ENCODE results near the gene RABGAP1L. TPM values are rescaled to one million over a fixed set of nuclear protein-coding genes. Genes with fewer than 3 reads are reported as not detected.
A peak's percentile ranks its signal among the peaks of the same experiment; 100 is the strongest.

RABGAP1L gene
- 4.6 TPM for polyA plus RNA-seq (2013, experiment 1 of 2)
- polyA plus RNA-seq (2013, experiment 2 of 2) = 5.3 TPM

GRCh38 chr1:174159252-174160108 lies at the start of gene RABGAP1L:
Gene RABGAP1L, plus strand, starts transcription at chr1:174159520.
- Histone ChIP-seq H3K27me3 (ENCODE audit: control insufficient read depth in 3 of 3, insufficient read depth in 3 of 3, low read depth in 1 of 3, low read length in 3 of 3) (peaks cover 0 to 9% (median 0%) of the 10 kb centered on the region in 3 experiments), H2BK120ac (ENCODE audit: low read depth, low read length) (peak within 1 kb of the TSS; percentile 91), H3K4me3 (ENCODE audit: low read length in 2 of 2) (peak within 1 kb of the TSS; percentile 92), H3K4ac (ENCODE audit: low read length) (no peak within 1 kb of the TSS), H2BK15ac (ENCODE audit: low read length) (peak within 1 kb of the TSS; percentile 94), H4K91ac (ENCODE audit: low read depth, low read length, poor library complexity) (no peak within 1 kb of the TSS), H3K18ac (ENCODE audit: low read length) (peak within 1 kb of the TSS; percentile 97), H2BK5ac (ENCODE audit: low read length) (no peak within 1 kb of the TSS), H3K14ac (ENCODE audit: low read length) (peak within 1 kb of the TSS; percentile 82), H3K79me1 (ENCODE audit: low read depth, low read length) (no peaks in the 10 kb centered on the region), H3K23ac (ENCODE audit: low read depth, low read length, poor library complexity) (peak within 1 kb of the TSS; percentile 99), H4K8ac (ENCODE audit: low read depth, low read length) (no peak within 1 kb of the TSS), H3K36me3 (replicated peaks in 1 of 2; ENCODE audit: control insufficient read depth in 2 of 2, insufficient read depth in 2 of 2, low read length in 2 of 2) (no peaks in the 10 kb centered on the region), H3K27ac (replicated peaks; ENCODE audit: low read length) (peak within 1 kb of the TSS; percentile 88), H2AFZ (ENCODE audit: low read length) (peak within 1 kb of the TSS; percentile 100), H2BK12ac (ENCODE audit: low read length) (peak within 1 kb of the TSS; percentile 10), H3K4me2 (ENCODE audit: insufficient read depth, low read length, poor library complexity, severe bottlenecking) (peak within 1 kb of the TSS; percentile 95), H3K4me1 (ENCODE audit: control insufficient read depth in 2 of 2, insufficient read depth in 1 of 2, low read depth in 1 of 2, low read length in 2 of 2) (peaks cover 2 to 6% of the 10 kb centered on the region in 2 donors), H3K9ac (ENCODE audit: low read depth, low read length, poor library complexity) (peak within 1 kb of the TSS; percentile 95), H3K9me3 (replicated peaks in 1 of 2; ENCODE audit: control insufficient read depth in 2 of 2, insufficient read depth in 1 of 2, low read depth in 1 of 2, low read length in 2 of 2) (no peaks in the 10 kb centered on the region), H2AK5ac (ENCODE audit: low read depth, low read length) (no peak within 1 kb of the TSS)
- DNase-seq (ENCODE audit: low spot score) = peak; percentile 92
- WGBS, 2 donors (ENCODE audit: extremely low coverage in 2 of 2, insufficient read length in 2 of 2, insufficient replicate concordance in 1 of 2) = no CpG with 5 or more reads among the region's 98 CpGs

DNA sequence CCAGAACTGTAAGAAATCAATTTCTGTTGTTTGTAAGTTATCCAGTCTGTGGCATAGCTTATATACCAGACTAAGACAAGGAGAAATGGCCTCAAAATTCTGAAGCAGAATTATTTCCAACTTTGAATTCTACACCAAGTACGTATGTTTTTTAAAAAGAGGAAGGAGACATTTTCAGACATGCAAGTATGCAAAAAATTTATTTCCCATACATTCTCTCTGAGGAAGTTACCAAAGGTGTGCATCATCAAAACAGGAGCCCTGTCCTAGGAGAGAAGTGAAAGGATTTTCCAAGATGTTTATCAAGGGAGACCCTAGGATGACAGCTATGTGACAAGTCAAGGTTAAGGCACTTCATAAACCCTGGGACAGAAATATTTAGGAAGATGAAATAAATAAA lies 49.3 kb upstream of the RABGAP1L start:
- Histone ChIP-seq H3K4me2 (ENCODE audit: insufficient read depth, low read length, poor library complexity, severe bottlenecking) (no peak overlapping the region), H2BK12ac (ENCODE audit: low read length) (no peak overlapping the region), H3K4ac (ENCODE audit: low read length) (no peak overlapping the region), H4K91ac (ENCODE audit: low read depth, low read length, poor library complexity) (no peak overlapping the region), H2AK5ac (ENCODE audit: low read depth, low read length) (no peak overlapping the region), H2BK120ac (ENCODE audit: low read depth, low read length) (no peak overlapping the region), H2BK15ac (ENCODE audit: low read length) (no peak overlapping the region), H3K18ac (ENCODE audit: low read length) (no peak overlapping the region), H3K23ac (ENCODE audit: low read depth, low read length, poor library complexity) (no peak overlapping the region), H3K9ac (ENCODE audit: low read depth, low read length, poor library complexity) (no peak overlapping the region), H3K79me1 (ENCODE audit: low read depth, low read length) (no peaks in the 10 kb centered on the region), H4K8ac (ENCODE audit: low read depth, low read length) (no peak overlapping the region), H3K27me3 (ENCODE audit: control insufficient read depth in 3 of 3, insufficient read depth in 3 of 3, low read depth in 1 of 3, low read length in 3 of 3) (peaks cover 0 to 10% (median 0%) of the 10 kb centered on the region in 3 experiments), H3K14ac (ENCODE audit: low read length) (no peak overlapping the region), H2BK5ac (ENCODE audit: low read length) (no peak overlapping the region), H2AFZ (ENCODE audit: low read length) (no peak overlapping the region), H3K27ac (replicated peaks; ENCODE audit: low read length) (no peak overlapping the region), H3K4me1 (ENCODE audit: control insufficient read depth in 2 of 2, insufficient read depth in 1 of 2, low read depth in 1 of 2, low read length in 2 of 2) (no peaks in the 10 kb centered on the region), H3K9me3 (replicated peaks in 1 of 2; ENCODE audit: control insufficient read depth in 2 of 2, insufficient read depth in 1 of 2, low read depth in 1 of 2, low read length in 2 of 2) (no peaks in the 10 kb centered on the region), H3K36me3 (replicated peaks in 1 of 2; ENCODE audit: control insufficient read depth in 2 of 2, insufficient read depth in 2 of 2, low read length in 2 of 2) (no peaks in the 10 kb centered on the region), H3K4me3 (ENCODE audit: low read length in 2 of 2) (no peak overlapping the region)
- no peak for DNase-seq (ENCODE audit: low spot score)
- no CpG with 5 or more reads among the region's 1 CpG for WGBS, 2 donors (ENCODE audit: extremely low coverage in 2 of 2, insufficient read length in 2 of 2, insufficient replicate concordance in 1 of 2)

- no peak overlapping the region for H2BK120ac ChIP-seq (ENCODE audit: low read depth, low read length)
- no peak overlapping the region for H2AFZ ChIP-seq (ENCODE audit: low read length)
- no peak overlapping the region for H2BK5ac ChIP-seq (ENCODE audit: low read length)
- no peak overlapping the region for H3K27ac ChIP-seq (replicated peaks; ENCODE audit: low read length)
- DNase-seq (ENCODE audit: low spot score) = no peak
- no peak overlapping the region for H3K23ac ChIP-seq (ENCODE audit: low read depth, low read length, poor library complexity)
- H2AK5ac ChIP-seq (ENCODE audit: low read depth, low read length) = no peak overlapping the region
- no peak overlapping the region for H3K14ac ChIP-seq (ENCODE audit: low read length)
- WGBS, 2 donors (ENCODE audit: extremely low coverage in 2 of 2, insufficient read length in 2 of 2, insufficient replicate concordance in 1 of 2) = no CpG with 5 or more reads among the region's 5 CpGs
- no peak overlapping the region for H3K9ac ChIP-seq (ENCODE audit: low read depth, low read length, poor library complexity)
- peaks cover 0 to 9% (median 0%) of the 10 kb centered on the region in 3 experiments for H3K27me3 ChIP-seq (ENCODE audit: control insufficient read depth in 3 of 3, insufficient read depth in 3 of 3, low read depth in 1 of 3, low read length in 3 of 3)
- no peak overlapping the region for H4K8ac ChIP-seq (ENCODE audit: low read depth, low read length)
- H3K4me2 ChIP-seq (ENCODE audit: insufficient read depth, low read length, poor library complexity, severe bottlenecking) = no peak overlapping the region
- no peak overlapping the region for H3K4me3 ChIP-seq (ENCODE audit: low read length in 2 of 2)
- no peak overlapping the region for H4K91ac ChIP-seq (ENCODE audit: low read depth, low read length, poor library complexity)
- no peak overlapping the region for H2BK15ac ChIP-seq (ENCODE audit: low read length)
- no peaks in the 10 kb centered on the region for H3K36me3 ChIP-seq (replicated peaks in 1 of 2; ENCODE audit: control insufficient read depth in 2 of 2, insufficient read depth in 2 of 2, low read length in 2 of 2)
- no peak overlapping the region for H3K4ac ChIP-seq (ENCODE audit: low read length)
- no peaks in the 10 kb centered on the region for H3K79me1 ChIP-seq (ENCODE audit: low read depth, low read length)
- H3K18ac ChIP-seq (ENCODE audit: low read length) = no peak overlapping the region
- H3K9me3 ChIP-seq (replicated peaks in 1 of 2; ENCODE audit: control insufficient read depth in 2 of 2, insufficient read depth in 1 of 2, low read depth in 1 of 2, low read length in 2 of 2) = no peaks in the 10 kb centered on the region
- no peak overlapping the region for H2BK12ac ChIP-seq (ENCODE audit: low read length)
- H3K4me1 ChIP-seq (ENCODE audit: control insufficient read depth in 2 of 2, insufficient read depth in 1 of 2, low read depth in 1 of 2, low read length in 2 of 2) = no peaks in the 10 kb centered on the region
Observed at GRCh38 chr1:174112489-174113162, 46.7 kb upstream of the RABGAP1L start.

GRCh38 chr1:174114106-174114505 lies 45.2 kb upstream of the RABGAP1L start:
- Histone ChIP-seq H2AFZ (ENCODE audit: low read length) (no peak overlapping the region), H4K8ac (ENCODE audit: low read depth, low read length) (no peak overlapping the region), H2BK5ac (ENCODE audit: low read length) (no peak overlapping the region), H3K79me1 (ENCODE audit: low read depth, low read length) (no peaks in the 10 kb centered on the region), H3K4me2 (ENCODE audit: insufficient read depth, low read length, poor library complexity, severe bottlenecking) (no peak overlapping the region), H3K9ac (ENCODE audit: low read depth, low read length, poor library complexity) (no peak overlapping the region), H3K4me3 (ENCODE audit: low read length in 2 of 2) (no peak overlapping the region), H3K23ac (ENCODE audit: low read depth, low read length, poor library complexity) (no peak overlapping the region), H3K27ac (replicated peaks; ENCODE audit: low read length) (no peak overlapping the region), H2AK5ac (ENCODE audit: low read depth, low read length) (no peak overlapping the region), H3K4me1 (ENCODE audit: control insufficient read depth in 2 of 2, insufficient read depth in 1 of 2, low read depth in 1 of 2, low read length in 2 of 2) (no peaks in the 10 kb centered on the region), H2BK15ac (ENCODE audit: low read length) (no peak overlapping the region), H3K18ac (ENCODE audit: low read length) (no peak overlapping the region), H2BK12ac (ENCODE audit: low read length) (no peak overlapping the region), H4K91ac (ENCODE audit: low read depth, low read length, poor library complexity) (no peak overlapping the region), H3K36me3 (replicated peaks in 1 of 2; ENCODE audit: control insufficient read depth in 2 of 2, insufficient read depth in 2 of 2, low read length in 2 of 2) (no peaks in the 10 kb centered on the region), H3K9me3 (replicated peaks in 1 of 2; ENCODE audit: control insufficient read depth in 2 of 2, insufficient read depth in 1 of 2, low read depth in 1 of 2, low read length in 2 of 2) (no peaks in the 10 kb centered on the region), H3K27me3 (ENCODE audit: control insufficient read depth in 3 of 3, insufficient read depth in 3 of 3, low read depth in 1 of 3, low read length in 3 of 3) (peaks cover 0 to 9% (median 0%) of the 10 kb centered on the region in 3 experiments), H2BK120ac (ENCODE audit: low read depth, low read length) (no peak overlapping the region), H3K4ac (ENCODE audit: low read length) (no peak overlapping the region), H3K14ac (ENCODE audit: low read length) (no peak overlapping the region)
- no CpG with 5 or more reads among the region's 2 CpGs for WGBS, 2 donors (ENCODE audit: extremely low coverage in 2 of 2, insufficient read length in 2 of 2, insufficient replicate concordance in 1 of 2)
- DNase-seq (ENCODE audit: low spot score) = no peak

Measured in neuronal stem cell (in vitro differentiated cells).